Ascending aorta (tissue), 2 donors: ENCODE results near the gene TMEM269. TPM values are rescaled to one million over a fixed set of nuclear protein-coding genes. Genes with fewer than 3 reads are reported as not detected.

Experiments used
- DNase-seq, 2 donors: peaks; one replicate each; pipeline ENCODE4 v3.0.0-alpha.2; 2019; ENCODE audit warnings: low spot score in 2 of 2
- H3K27ac ChIP-seq, 2 donors: fragments of 200-600 bp; sonication (generic); one replicate each; pipeline ENCODE4 v1.5.1; 2016 to 2017; ENCODE audit warnings: mild to moderate bottlenecking in 1 of 2
- H3K27me3 ChIP-seq: fragments of 200-600 bp; sonication (generic); one replicate; pipeline ENCODE4 v1.5.1; 2017
- H3K36me3 ChIP-seq, 2 donors: fragments of 200-600 bp; sonication (generic); one replicate each; pipeline ENCODE4 v1.5.1; 2016
- H3K4me1 ChIP-seq, 2 donors: fragments of 200-600 bp; sonication (generic); one replicate each; pipeline ENCODE4 v1.5.1; 2016 to 2017; ENCODE audit warnings: mild to moderate bottlenecking in 1 of 2
- H3K4me3 ChIP-seq, 2 donors: fragments of 200-600 bp; sonication (generic); one replicate each; pipeline ENCODE4 v1.5.1; 2016 to 2017; ENCODE audit warnings: mild to moderate bottlenecking in 1 of 2
- H3K9me3 ChIP-seq, 2 donors: fragments of 200-600 bp; sonication (generic); one replicate each; pipeline ENCODE4 v1.5.1; 2016
- CTCF ChIP-seq, 3 experiments: fragments of 200-600 bp in 2 of 3; fragments of 450-650 bp in 1 of 3; sonication (generic) in 2 of 3; IDR thresholded peaks; one replicate each; pipeline ENCODE4 v1.5.1; 2016 to 2019; ENCODE audit warnings: antibody characterized with exemption in 3 of 3, mild to moderate bottlenecking in 1 of 3, moderate library complexity in 1 of 3
- intact Hi-C: fragments of 100-400 bp; cut with DNase I; formaldehyde crosslinking; loops from one replicate; pipeline ENCODE4 v1.15.1; 2023
- total RNA-seq: library from RNA; depleted of rRNA; stranded (reverse); fragments of >200 nt; gene quantifications from one replicate; pipeline ENCODE4 v1.1.0, GENCODE V29; 2016

The TMEM269 gene
- total RNA-seq, 1 donor from 2014 or later = not detected

DNA sequence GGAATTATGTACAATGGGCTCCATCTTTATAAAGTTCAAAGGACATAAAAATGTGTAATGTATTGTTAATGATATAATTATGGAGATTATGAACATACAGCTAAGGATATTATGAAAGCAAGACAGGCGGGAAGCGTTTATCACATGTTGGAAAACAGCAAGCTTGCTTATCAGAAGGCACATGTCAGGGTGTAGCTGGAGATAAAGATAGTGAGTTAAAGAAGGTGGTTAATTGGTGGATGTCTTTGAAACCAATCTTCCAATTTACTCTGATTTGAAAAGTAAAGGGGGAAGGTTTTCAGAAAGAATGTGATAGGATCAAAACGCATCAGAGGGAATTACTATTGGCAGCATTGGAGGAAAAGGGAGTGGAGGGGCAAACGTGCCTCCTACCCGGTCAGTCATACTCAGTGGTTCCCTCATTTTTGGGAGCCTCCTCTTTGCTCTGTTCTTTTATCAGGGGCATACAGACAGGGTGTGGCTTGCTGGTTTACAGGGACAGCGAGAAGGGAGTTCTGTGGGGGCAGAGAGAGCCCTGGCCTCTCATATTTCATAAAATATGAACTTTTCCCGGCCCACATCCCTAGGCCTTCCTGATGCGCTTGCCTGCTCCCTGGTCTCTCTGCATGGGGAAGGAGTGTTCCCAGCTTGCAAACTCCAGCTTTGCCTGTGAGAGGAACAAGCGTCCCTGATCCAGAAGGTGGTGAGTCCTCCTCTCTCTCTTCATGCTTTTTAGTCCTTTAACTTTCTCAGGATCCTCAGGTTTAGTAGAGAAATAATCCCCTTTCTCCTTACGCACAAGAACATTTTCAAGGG is 40.5 kb downstream of the TMEM269 start:
- Histone ChIP-seq H3K27me3 (no peaks in the 10 kb centered on the region), H3K4me1 (no peaks in the 10 kb centered on the region), H3K36me3 (no peaks in the 10 kb centered on the region), H3K4me3 (no peak overlapping the region), H3K9me3 (no peaks in the 10 kb centered on the region), H3K27ac (no peak overlapping the region)
- no peak for TF ChIP-seq CTCF (IDR thresholded peaks at IDR 0.05)
- no peak for DNase-seq
- intact Hi-C loops = no loop called here

DNA sequence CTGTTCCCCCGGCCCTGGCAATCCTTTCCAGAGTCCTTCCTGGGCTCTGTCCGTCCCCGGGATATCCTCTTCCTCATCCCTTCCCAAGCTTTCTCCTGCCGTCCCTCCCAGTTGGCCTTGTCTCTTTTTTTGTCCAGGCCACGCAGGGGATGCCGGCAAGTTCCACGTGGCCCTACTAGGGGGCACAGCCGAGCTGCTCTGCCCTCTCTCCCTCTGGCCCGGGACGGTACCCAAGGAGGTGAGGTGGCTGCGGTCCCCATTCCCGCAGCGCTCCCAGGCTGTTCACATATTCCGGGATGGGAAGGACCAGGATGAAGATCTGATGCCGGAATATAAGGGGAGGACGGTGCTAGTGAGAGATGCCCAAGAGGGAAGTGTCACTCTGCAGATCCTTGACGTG is 45.8 kb downstream of the TMEM269 start:
- intact Hi-C loops = no loop called here
- DNase-seq = no peak
- no peak for TF ChIP-seq CTCF (IDR thresholded peaks at IDR 0.05)
- Histone ChIP-seq H3K4me1 (no peaks in the 10 kb centered on the region), H3K27ac (no peak overlapping the region), H3K36me3 (no peaks in the 10 kb centered on the region), H3K4me3 (no peak overlapping the region), H3K27me3 (no peaks in the 10 kb centered on the region), H3K9me3 (no peaks in the 10 kb centered on the region)

DNA sequence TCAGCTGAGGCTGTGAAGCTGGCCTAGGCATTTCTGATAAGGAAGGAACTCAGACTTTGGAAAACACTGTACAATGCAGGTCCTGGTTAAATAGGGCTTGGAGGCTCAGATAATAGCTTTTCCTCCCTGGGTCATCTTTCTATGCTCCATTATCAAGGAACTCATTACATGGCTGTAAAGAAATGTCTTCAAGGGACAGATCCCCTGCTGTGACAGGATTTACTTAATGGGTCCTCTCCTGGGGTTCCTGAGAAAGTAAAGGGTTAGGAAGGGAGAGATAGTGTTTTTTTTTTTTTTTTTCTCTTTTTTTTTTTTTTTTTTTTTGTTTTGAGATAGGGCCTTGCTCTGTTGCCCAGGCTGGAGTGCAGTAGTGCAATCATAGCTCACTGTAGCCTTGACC is 46.5 kb downstream of the TMEM269 start:
- intact Hi-C loops = no loop called here
- DNase-seq = no peak
- TF ChIP-seq CTCF (IDR thresholded peaks at IDR 0.05) = no peak

GRCh38 chr1:42832641-42833240 is 48.0 kb downstream of the TMEM269 start:
- no peak for TF ChIP-seq CTCF (IDR thresholded peaks at IDR 0.05)
- DNase-seq = no peak
- H3K9me3 ChIP-seq = no peaks in the 10 kb centered on the region
- no peaks in the 10 kb centered on the region for H3K4me1 ChIP-seq
- H3K4me3 ChIP-seq = no peak overlapping the region
- no peaks in the 10 kb centered on the region for H3K27me3 ChIP-seq
- H3K36me3 ChIP-seq = no peaks in the 10 kb centered on the region
- intact Hi-C loops = no loop called here
- H3K27ac ChIP-seq = no peak overlapping the region

More for the DNA sequence above, 46.5 kb downstream of the TMEM269 start:
- Histone ChIP-seq H3K4me3 (no peak overlapping the region), H3K27me3 (no peaks in the 10 kb centered on the region), H3K4me1 (no peaks in the 10 kb centered on the region), H3K27ac (no peak overlapping the region), H3K36me3 (no peaks in the 10 kb centered on the region), H3K9me3 (no peaks in the 10 kb centered on the region)

- Histone ChIP-seq H3K27ac (no peak overlapping the region), H3K36me3 (no peaks in the 10 kb centered on the region), H3K4me1 (no peaks in the 10 kb centered on the region), H3K27me3 (no peaks in the 10 kb centered on the region), H3K9me3 (no peaks in the 10 kb centered on the region), H3K4me3 (no peak overlapping the region)
- TF ChIP-seq CTCF (IDR thresholded peaks at IDR 0.05) = no peak
- DNase-seq = no peak
- intact Hi-C loops = no loop called here
These were observed 49.2 kb downstream of the TMEM269 start for GRCh38 chr1:42833981-42834380.
